A549 treated with AZD2906 at 1 μM for 4 hours (cell line): ENCODE measurements around the gene STOML2. TPM values are rescaled to one million over a fixed set of nuclear protein-coding genes. Genes with fewer than 3 reads are reported as not detected.

ENCODE experiments used
- total RNA-seq: library from RNA; stranded (reverse); fragments of 200-300 nt; extraction: Qiagen RNA extraction; gene quantifications from 5 replicates; pipeline ENCODE4 v1.2.3, GENCODE V29; 2022

The STOML2 gene
- 220 to 269 TPM (median 247 TPM) in 5 replicates for total RNA-seq

GRCh38 chr9:35102769-35103659 lies at the start of gene STOML2:
Gene STOML2, minus strand, starts transcription at chr9:35103131. Its CDS starts 37 bp downstream, at chr9:35103094.

DNA sequence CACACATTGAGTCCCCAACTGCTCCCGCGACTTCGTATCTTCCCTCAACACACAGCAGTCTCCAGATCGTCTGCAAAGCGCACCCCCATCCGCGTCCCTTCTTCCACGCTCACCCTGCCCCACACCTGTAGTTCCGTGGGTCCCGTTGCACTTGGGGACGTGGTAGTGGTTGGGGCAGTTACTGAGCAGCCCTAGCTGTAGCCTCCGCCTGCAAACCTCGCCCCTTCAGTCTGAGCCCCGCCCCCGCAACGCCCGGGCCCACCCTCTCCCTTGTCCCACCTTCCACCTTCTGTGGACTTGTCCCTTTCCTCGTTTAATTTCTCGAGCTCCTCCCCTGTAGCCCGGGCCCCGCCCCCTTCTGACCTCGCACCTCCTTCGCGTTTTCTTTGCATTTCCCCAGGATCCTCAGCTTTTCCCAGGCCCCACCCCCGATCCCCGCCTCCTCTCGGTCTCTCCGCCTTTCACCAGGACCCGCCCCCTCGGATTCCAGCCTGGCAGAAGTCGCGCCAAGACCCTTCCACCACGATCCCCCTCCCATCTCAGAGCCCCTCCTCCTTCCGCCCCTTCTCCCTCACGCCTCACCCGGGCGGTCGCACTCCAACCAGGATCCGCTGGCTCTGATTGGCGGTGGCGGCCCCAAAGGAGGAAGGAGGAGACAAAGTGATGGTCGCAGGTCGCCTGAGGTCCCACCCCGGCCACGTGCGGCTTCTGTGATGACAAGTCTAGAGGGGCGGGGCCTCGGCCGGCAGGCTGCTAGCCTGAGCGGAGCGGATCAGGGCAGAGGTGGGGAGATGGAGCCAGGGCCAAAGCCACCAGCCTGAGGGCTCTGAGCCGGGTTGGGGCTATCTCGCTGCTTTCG lies 13.0 kb upstream of the STOML2 start, which contains the start of gene ATOSB:
TSS of gene ATOSB (minus strand) at position 183 of the 859 bp plus-strand sequence. CDS start 7,588 bp downstream, outside the sequence.

DNA sequence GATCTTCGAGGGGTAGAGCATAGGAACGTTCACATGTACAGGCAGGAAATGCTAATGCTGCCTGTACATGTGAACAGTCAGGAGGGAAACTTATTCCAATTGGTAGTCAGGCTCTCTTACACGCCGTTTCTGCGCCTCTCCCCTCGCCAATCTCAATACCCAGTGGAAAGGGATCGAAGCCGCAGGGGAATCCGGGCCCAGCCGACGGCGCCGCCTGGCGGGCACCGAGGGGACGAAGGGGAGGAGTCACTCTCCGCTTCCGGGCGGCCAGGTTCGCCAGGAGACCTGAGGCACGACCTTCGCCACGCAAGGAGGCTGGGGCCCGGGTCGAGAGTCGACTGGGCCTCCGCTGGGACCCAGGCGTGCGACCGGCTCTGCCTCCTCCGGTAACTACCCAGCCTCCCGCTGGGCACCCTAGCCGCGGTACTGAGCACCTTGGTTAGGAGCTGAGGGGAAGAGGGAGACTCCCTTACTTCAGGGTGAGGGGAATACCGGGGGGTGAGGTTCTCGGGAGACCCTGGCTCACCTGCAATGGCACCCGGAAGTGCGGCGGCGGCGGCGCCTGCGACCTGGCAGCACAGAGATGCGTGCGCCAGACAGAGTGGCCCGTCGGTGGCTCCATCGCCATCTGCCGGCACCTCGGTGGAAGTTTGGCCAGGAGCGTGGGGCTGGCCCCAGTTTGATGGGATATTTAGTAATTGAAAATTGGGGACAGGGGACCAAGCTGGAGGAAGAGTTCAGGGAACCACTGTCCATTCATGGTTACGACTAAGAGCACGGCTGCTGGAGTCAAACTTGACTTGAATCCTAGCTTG lies 6.7 kb downstream of the STOML2 start, which contains the start of gene PIGO:
TSS of gene PIGO (minus strand) at position 557 of the 815 bp plus-strand sequence. CDS start 1,026 bp downstream, outside the sequence.

GRCh38 chr9:35079426-35080341 lies 23.2 kb downstream of the STOML2 start, which contains the start of gene FANCG:
Gene FANCG, minus strand, starts transcription at chr9:35079942. Its CDS starts 418 bp downstream, at chr9:35079524.

DNA sequence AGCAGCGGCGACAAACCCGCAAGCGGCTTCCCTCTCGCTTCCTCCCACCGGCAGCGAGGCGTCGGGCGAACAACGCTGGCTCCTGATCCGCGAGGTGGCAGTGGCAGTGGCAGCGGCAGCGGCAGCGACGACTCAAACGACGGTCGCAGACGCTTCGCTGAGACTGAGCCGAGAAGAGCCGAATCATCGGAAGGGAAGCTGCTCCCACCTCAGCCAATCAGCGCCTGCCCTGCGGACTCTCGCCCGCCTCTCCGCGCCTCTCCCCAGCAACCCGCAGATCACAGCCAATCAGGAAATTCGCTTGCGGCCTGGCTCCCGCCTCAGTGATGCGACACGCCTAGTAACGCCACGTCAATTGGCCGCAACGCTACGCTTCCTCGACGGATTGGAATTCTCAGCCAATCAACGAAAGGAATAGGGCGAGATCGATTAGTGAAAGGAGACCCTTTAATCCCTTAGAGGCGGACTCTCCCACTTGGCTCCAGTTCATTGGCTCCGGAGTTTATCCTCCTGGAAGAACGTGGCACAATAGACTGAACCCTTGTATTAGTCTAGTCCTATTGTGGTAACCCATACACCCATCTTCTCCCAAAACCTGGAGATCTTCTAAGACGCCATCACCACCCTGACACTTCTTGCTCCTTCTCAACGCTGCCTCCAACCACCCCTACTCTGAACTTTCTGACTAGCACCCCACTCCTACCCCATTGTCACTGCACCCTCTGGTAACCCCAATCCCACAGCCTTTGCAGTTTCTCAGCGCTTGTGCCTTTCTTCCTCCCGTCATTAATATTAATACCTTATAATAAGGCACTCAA lies 30.3 kb downstream of the STOML2 start, which contains the start of gene VCP:
TSS of gene VCP (minus strand) at position 165 of the 818 bp plus-strand sequence. CDS start 272 bp downstream, outside the sequence.

Other genes starting within 250 kb of the STOML2 start
- gene PHF24, start 144.8 kb downstream of the STOML2 start, total RNA-seq = 0.07 to 0.19 TPM (median 0.13 TPM) in 5 replicates
- gene DNAJB5, start 113.4 kb downstream of the STOML2 start, total RNA-seq = 9.5 to 13.6 TPM (median 12.0 TPM) in 5 replicates
- gene VCP, start 30.5 kb downstream of the STOML2 start, total RNA-seq = 259 to 281 TPM (median 276 TPM) in 5 replicates
- gene FANCG, start 23.2 kb downstream of the STOML2 start, total RNA-seq = 36.8 to 53.2 TPM (median 49.2 TPM) in 5 replicates
- 40.4 to 52.7 TPM (median 49.8 TPM) in 5 replicates for gene PIGO, start 6.5 kb downstream of the STOML2 start, total RNA-seq
- gene ATOSB, start 12.7 kb upstream of the STOML2 start, total RNA-seq = 7.8 to 12.9 TPM (median 12.3 TPM) in 5 replicates
- 9.7 to 12.2 TPM (median 10.8 TPM) in 5 replicates for gene UNC13B, start 58.9 kb upstream of the STOML2 start, total RNA-seq